Activated CD4-positive, alpha-beta T cell treated with anti-CD3 and anti-CD28 coated beads, Interleukin-2, Interleukin-6, amounts not matched to agents 100 ng/mL and 50 ng/mL, durations not matched to agents 16 hours and 8 hours (primary cell): Measurements from ENCODE around the gene OAS2.

Source experiments
- DNase-seq: peaks from one replicate; pipeline ENCODE4 v3.0.0-alpha.2; 2020

OAS2 gene, protein sequence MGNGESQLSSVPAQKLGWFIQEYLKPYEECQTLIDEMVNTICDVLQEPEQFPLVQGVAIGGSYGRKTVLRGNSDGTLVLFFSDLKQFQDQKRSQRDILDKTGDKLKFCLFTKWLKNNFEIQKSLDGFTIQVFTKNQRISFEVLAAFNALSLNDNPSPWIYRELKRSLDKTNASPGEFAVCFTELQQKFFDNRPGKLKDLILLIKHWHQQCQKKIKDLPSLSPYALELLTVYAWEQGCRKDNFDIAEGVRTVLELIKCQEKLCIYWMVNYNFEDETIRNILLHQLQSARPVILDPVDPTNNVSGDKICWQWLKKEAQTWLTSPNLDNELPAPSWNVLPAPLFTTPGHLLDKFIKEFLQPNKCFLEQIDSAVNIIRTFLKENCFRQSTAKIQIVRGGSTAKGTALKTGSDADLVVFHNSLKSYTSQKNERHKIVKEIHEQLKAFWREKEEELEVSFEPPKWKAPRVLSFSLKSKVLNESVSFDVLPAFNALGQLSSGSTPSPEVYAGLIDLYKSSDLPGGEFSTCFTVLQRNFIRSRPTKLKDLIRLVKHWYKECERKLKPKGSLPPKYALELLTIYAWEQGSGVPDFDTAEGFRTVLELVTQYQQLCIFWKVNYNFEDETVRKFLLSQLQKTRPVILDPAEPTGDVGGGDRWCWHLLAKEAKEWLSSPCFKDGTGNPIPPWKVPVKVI

DNA sequence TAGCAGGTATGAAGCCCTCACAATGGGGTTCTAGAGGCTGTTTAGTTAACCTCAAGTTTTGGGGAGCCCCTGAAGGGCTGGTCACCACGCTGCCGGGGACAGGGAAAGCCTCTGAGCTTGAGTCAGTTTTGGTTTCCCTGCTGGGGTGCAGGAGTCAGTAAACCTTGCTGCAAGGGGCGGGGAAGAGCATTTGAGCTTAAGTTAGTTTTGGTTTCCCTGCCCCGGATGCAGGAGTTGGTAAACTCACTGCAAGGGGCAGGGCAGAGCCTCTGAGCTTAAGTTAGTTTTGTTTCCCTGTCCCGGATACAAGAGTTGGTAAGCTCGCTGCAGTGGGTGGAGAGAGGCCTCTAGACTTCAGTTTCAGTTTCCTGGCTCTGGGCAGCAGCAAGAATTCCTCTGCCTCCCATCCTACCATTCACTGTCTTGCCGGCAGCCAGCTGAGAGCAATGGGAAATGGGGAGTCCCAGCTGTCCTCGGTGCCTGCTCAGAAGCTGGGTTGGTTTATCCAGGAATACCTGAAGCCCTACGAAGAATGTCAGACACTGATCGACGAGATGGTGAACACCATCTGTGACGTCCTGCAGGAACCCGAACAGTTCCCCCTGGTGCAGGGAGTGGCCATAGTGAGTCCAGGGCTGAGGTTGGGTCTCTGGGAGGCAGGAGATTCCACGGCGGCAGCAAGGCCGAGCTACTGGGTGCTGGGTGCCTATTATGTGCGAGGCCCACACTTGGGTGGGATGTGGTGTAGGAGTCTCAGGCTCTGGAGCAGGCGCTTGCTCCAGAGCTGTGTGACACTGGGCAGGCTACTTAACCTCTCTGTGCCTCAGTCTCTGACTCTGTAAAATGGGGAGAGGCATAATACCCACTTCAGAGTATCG is at the start of gene OAS2:
OAS2 (plus strand) TSS at position 357 of the 878 bp plus-strand sequence; CDS start at position 447, 90 bp downstream.
- DNase-seq, result peak; percentile 91

DNA sequence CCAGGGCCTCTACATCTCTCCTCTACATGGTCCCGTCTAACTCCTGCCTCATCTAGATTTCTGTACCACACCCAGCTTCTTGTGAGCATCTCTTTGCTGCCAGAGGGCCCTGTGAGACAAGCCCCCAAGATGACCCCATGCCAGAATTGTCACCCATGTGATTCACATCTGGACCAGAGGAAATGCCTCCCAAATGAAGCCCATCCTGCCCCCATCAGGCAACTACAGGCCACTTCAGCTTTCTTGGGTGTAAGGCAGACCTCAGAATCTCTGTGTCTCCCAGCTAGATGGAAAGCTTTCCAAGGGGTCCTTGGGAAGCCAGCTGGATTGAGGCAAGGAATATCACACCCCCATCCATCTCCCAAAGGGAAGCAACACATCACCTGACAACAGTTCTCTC is 49.3 kb upstream of the OAS2 start:
- no peak for DNase-seq

DNA sequence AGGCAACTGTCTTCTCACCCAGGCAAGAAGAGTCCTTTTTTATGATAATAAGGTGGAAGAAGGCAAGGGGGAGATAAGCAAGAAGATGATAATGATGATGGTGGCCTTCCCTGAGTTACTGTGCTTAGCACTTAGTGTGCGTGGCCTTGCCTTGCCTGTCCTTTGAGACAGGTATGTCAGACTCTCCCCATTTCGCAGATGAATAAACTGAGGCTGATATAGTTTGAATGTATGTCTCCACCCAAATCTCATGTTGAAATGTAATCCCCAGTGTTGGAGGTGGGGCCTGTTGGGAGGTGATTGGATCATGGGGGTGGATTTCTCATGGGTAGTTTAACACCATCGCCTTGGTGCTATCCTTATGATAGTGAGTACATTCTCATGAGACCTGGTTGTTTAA is 48.6 kb upstream of the OAS2 start:
- no peak for DNase-seq

DNA sequence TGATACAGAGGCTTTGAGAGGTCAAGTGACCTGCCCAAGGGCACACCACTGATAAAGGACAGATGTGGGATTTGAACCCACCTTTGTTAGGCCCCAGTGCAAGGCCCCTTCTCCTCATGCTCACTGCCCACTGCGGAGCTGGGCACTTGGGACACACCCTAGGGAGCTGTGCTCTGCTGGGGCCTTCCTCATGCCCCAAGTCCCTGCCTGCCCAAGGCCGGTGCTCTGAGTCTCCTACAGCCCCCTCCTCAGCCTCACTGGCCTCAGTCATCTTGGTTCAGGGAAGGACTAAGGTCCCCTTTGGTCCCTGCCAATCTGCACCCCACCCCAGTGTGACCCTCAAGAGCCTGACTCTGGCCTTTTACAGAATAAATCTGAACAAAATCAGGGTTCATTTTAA is 48.0 kb upstream of the OAS2 start:
- no peak for DNase-seq

DNA sequence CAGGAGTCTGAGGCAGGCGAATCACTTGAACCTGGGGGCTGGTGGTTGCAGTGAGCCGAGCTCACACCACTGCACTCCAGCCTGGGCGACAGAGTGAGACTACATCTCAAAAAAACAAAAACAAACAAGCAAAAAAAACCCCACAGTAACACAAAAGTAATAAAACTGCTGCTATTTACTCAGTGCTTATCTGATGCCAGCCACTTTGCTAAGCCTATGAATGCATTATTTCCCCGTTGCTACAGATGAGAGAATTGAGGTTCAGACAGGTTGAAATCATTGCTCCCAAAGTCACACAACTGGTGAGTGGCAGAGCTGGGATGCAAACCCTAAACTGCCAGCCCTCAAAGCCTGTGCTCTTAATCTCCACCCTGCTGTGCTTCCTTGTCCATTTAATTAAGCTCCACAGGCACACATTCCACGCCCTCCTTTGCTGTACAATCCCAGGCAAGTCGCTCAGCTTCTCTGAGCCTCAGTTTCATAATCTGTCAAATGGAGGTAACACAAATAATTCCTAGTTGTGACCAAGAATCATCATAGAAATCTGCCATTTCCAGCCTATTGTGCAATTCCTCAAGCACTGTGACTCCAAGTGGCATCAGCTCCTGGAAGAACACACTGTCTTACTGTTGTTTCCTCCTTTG is 45.7 kb upstream of the OAS2 start:
- DNase-seq, result no peak

DNA sequence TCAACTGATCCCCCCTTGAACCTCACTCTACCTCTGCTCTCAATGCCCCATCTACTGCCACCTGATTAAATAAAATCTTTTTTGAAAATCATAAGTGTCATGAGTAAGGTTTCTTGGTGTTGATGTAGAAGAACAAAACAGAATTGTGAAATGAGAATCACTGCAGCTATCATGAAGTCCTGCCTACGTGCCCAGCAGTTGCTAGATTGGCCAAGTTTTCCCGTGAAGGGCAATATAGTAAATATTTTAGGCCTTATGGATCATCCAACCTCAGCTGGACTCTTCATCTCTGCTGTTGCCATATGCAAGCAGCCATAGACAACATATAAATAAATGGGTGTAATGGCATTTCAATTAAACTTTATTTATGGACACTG is 45.2 kb upstream of the OAS2 start:
- DNase-seq, result no peak

DNA sequence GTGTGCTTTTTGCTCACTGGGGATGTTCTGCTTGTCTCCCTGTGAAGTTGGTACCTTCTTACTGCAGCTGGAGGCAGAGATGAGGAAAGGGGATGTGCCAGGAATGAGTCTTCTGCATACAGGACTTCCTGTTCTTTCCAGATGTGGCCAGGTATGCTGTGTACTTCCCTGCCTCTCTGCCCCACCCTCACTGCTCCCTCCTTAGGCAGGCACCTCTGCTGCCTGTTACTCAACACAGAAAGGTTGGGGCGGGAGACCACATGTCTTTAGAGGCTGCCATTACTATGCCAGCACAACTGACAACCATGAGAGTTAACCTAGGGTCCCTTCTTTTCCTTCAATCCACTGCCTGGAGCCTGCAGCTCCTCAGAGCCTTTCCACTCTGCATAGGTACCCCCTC is 42.1 kb upstream of the OAS2 start:
- DNase-seq, result no peak

DNA sequence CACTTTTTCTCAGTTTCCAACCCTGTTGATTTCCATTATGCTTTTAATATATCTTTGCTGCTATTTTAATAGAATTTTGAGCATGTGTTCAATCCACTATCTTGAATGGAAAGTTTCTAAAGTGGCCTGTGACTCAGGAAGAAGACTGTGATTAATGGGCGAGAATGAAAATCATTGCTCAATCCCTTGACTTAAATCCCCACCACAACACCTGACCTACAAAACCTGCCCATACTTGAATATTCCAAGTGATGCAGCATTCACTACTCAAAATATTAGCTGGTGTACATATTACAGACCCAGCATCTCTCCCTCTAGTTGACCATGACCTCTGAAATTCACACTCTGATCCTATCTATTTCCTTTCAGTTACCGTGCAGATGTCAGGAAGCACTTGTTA is 41.4 kb upstream of the OAS2 start:
- DNase-seq, result no peak

DNA sequence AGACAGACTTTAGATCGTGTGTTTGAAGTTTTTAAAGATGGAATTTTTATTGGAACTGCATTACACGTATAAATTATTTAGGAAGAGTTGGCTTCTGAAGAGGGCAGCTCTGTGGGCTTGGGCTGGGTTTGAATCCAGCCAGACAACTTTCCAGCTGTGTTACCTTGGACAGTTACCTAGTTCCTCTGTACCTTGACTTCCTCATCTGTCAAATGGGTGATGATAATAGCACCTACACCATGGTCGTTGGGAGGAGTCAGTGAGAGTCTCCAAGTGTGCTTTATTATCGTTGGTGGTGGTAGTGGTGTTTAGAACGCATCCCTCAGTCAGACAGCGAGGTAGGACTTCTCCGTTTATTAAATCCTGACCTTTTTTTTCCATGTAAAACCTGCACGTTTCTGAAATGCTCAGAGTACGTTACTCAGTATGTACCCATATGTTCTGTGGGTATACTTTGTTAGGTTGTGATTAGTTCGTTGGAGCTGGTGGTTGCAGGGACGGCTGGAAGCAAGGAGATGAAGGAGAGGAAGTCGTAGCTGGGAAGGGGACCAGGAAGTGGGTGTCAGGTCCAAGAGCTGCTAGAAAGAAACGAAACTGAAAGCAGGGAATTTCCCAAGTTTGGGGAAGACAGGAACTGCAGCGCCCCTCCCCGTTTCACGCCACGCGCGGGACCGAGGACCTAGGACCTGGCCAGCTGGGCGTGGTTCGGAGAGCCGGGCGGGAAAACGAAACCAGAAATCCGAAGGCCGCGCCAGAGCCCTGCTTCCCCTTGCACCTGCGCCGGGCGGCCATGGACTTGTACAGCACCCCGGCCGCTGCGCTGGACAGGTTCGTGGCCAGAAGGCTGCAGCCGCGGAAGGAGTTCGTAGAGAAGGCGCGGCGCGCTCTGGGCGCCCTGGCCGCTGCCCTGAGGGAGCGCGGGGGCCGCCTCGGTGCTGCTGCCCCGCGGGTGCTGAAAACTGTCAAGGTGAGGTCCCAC is 40.3 kb upstream of the OAS2 start, which contains the start of gene OAS3:
OAS3 (plus strand) TSS at position 734 of the 979 bp plus-strand sequence; CDS start at position 791, 57 bp downstream.
- DNase-seq, result peak; percentile 73

DNA sequence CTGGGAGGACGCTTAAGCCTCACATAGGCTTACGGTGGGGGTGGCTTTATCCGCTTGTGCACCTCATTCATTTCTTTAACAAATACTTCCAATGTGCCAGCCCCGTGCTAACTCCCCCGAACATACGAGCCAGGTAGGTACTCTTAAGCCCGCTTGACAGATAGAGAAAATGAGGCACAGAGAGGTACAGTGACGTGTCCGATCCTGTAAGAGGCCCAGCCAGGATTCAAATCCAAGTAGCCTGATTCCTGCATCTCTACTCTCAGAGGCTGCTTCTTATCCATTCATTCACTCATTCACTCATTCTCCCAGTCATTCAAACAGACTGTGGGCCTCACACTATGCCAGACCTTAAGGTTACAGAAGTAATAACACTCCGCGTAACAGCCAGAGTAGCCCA is 39.6 kb upstream of the OAS2 start:
- DNase-seq, result no peak

DNA sequence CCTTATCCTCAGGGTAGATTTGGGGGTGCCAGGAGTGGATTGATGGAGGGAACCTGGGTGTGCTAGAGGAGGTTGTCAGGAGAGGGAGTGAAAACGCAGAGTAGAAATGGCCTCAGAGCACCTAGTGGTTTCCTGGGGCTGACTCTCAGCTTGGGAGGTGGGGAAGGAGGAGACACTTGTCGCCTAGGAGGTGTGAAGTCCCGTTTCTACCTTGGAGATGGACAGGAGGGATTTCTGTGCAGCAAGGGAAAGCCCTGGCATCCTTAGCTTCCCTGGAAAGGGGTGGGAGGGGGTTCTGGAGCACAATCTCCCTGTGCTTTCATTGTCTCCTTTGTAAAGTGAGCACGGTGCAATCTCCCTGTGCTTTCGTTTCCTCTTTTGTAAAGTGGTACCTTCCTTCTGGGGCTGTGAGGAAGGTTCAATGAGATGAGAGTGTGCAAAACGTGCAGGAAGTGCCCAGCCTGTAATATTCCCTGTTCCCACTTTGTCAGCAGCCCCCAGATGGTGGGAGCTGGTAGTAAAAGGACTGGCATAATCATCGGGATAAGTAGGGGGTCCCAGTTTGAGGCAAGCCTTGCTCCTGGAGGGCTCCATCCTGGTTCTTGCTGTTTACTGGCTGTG is 38.4 kb upstream of the OAS2 start:
- peak; percentile 13 for DNase-seq

DNA sequence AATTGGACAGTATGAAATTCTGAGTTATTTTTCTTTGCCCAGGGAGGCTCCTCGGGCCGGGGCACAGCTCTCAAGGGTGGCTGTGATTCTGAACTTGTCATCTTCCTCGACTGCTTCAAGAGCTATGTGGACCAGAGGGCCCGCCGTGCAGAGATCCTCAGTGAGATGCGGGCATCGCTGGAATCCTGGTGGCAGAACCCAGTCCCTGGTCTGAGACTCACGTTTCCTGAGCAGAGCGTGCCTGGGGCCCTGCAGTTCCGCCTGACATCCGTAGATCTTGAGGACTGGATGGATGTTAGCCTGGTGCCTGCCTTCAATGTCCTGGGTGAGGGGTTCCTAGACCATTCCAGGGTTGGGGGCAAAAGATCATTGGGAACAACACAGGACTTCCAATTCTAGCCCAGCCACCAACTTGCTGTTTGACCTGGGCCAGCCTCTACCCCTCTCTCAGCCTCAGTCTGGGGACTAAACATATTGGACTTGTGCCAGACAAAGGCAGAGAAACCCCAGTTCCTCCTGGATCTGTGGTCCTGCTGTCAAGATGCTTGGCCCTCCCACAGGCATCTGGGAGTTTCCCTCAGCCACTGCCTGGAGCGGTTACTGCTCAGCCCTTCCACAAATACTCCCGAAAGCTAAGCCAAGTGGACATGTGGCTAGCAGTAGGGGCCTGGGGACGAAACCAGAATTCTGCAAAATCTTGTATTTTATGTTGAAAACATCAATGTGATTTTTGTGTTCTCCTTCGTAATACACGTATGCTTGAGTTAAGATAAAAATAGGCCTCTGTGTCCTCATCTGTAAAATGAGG is 36.6 kb upstream of the OAS2 start:
- no peak for DNase-seq

DNA sequence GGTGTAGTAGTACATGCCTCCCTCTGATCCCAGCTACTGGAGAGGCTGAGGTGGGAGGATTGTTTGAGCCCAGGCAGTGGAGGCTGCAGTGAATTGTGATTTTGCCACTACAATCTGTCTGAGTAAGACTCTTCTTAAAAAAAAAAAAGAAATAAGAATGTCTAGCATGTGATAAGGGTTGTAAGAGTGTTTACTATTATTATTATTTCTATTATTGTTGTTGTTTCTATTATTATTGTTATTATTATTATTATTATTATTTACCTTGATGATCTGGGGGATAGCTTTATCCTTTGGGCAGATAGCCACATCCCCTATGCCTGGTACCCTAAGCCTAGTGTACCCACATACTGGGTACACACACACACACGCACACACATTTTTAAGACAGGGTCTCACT is 35.7 kb upstream of the OAS2 start:
- DNase-seq, result no peak

DNA sequence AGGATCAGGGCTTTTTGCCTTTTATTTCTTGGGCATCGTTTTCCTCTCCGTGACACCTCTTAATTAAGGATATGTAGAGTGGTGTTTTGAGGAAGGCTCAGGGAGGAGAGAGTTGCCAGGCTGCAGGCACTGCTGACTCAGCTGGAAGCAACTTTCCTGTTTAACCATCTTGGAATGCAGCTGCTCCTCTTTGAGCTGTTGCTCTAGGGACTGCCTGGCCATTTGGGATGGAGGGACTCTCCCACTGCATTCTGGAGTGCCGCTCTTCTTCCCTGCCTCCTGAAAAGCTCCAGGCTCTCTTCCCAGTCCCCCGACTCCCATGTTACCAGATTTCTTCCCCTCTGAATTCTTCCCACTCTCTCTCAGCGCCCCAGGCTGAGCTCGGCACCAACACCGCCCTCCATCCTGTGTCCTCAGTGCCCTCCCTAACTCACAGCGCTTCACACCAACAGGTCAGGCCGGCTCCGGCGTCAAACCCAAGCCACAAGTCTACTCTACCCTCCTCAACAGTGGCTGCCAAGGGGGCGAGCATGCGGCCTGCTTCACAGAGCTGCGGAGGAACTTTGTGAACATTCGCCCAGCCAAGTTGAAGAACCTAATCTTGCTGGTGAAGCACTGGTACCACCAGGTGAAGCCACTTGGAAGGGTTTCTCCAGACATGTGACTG is 34.2 kb upstream of the OAS2 start:
- DNase-seq, result no peak

DNA sequence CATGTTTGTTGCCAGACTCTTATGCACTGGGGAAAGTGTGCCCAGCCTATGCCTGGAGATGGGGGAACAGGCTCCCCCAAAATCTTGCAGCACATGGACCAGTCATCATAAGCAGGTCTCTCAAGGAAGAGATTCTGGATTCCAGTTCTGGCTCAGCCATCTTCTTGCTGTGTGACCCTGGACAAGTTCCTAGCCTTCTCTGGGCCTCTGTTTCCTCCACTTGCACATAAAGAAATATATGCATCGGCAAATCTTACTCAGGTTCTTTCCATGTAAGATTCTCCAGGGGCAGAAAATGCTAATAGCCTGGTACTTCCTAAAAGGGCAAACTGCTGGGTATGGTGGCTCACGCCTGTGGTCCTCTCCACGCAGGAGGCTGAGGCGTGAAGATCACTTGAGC is 32.8 kb upstream of the OAS2 start:
- DNase-seq, result no peak

DNA sequence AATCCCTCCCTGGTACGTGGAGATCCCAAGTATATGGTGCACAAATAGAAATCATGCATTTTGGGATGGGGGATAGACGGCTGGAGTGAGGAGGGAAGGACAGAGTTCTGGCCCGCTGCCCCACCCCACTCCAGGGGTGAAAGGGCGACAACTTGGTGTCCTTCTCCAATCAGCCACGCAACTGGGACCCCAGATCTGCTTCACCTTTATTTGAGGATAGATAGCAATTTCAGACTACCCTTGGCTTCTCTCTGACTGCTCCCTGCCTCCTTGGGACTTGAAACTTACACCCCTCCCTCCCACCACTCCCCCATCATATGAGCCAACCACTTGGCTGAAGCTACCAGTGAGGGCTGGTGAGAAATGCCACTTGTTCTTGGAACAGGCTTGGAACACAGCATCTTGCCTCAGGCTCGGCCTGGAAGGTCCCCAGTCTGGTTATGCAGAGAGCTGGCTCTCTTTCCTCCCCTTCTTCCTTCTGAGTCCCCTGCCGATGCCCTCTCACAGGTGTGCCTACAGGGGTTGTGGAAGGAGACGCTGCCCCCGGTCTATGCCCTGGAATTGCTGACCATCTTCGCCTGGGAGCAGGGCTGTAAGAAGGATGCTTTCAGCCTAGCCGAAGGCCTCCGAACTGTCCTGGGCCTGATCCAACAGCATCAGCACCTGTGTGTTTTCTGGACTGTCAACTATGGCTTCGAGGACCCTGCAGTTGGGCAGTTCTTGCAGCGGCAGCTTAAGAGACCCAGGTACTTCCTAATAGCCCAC is 31.9 kb upstream of the OAS2 start:
- no peak for DNase-seq

DNA sequence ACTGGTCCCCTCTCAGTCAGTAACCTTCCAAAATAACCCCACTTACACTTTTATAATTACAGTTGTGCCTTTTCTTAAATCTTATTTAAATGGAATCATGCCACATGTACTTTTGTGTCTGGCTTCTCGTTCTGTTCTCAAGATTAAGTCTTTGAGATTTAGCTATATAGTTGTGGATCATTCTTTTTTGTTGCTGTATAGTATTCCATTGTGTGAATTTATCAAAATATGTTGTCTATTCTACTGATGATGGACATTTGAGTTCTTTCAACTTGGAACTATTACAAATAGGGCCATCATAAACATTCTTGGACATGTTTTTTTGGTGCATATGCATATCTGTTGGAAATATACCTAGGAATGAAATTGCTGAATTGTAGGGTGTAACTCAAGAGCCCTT is 31.0 kb upstream of the OAS2 start:
- no peak for DNase-seq

DNA sequence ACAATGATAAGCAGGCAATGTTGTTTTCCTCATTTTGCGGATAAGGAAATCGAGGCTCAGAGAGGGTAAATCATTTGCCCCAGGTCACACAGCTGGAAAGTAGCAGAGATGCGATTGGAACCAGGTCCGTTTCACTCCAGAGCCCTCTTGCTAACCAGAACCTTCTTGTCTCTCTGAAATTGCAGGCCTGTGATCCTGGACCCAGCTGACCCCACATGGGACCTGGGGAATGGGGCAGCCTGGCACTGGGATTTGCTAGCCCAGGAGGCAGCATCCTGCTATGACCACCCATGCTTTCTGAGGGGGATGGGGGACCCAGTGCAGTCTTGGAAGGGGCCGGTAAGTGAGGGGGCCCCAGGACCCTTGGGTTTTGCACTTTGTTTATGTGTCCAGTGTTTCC is 30.6 kb upstream of the OAS2 start:
- no peak for DNase-seq

DNA sequence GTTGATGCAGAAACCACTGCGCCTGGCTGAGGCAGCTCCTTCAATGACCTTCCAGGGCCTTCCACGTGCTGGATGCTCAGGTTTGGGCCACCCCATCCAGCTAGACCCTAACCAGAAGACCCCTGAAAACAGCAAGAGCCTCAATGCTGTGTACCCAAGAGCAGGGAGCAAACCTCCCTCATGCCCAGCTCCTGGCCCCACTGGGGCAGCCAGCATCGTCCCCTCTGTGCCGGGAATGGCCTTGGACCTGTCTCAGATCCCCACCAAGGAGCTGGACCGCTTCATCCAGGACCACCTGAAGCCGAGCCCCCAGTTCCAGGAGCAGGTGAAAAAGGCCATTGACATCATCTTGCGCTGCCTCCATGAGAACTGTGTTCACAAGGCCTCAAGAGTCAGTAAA is 29.5 kb upstream of the OAS2 start:
- no peak for DNase-seq
